SK-N-SH treated with all-trans-retinoic acid at 6 μM for 48 hours (cell line): ENCODE measurements around the gene CD274.

Experiments
- ATAC-seq: fragments of 200-7000 bp; cut with Tn5 transposase; 3 replicates; pipeline ENCODE4 v1.9.1; 2020; ENCODE audit warnings: mild to moderate bottlenecking, moderate library complexity
- ARNTL ChIP-seq: fragments of 450-650 bp; formaldehyde crosslinking; IDR thresholded peaks from 2 replicates; pipeline ENCODE4 v1.5.0; 2020; ENCODE audit warnings: low read depth, mild to moderate bottlenecking, moderate library complexity, borderline replicate concordance
- BACH2 ChIP-seq: fragments of 250-450 bp; sonication (Bioruptor Pico); IDR thresholded peaks from 2 replicates; pipeline ENCODE4 v1.9.0; 2021; ENCODE audit warnings: mild to moderate bottlenecking, borderline replicate concordance
- CSDC2 ChIP-seq: fragments of 250-450 bp; sonication (Bioruptor Pico); IDR thresholded peaks from 2 replicates; pipeline ENCODE4 v1.5.0; 2020; ENCODE audit warnings: mild to moderate bottlenecking, moderate library complexity
- ESRRG ChIP-seq: fragments of 250-450 bp; sonication (Bioruptor Pico); IDR thresholded peaks from 2 replicates; pipeline ENCODE4 v1.6.1; 2021; ENCODE audit warnings: mild to moderate bottlenecking
- GLIS3 ChIP-seq: fragments of 250-450 bp; sonication (Bioruptor Pico); IDR thresholded peaks from 2 replicates; pipeline ENCODE4 v1.5.0; 2020; ENCODE audit warnings: mild to moderate bottlenecking, moderate library complexity
- ISL1 ChIP-seq: fragments of 250-450 bp; sonication (Bioruptor Pico); IDR thresholded peaks from 2 replicates; pipeline ENCODE4 v2.1.2; 2022; ENCODE audit warnings: mild to moderate bottlenecking, moderate library complexity
- OSR1 ChIP-seq: fragments of 250-450 bp; sonication (Bioruptor Pico); IDR thresholded peaks from 2 replicates; pipeline ENCODE4 v1.8.0; 2022; ENCODE audit warnings: moderate library complexity, mild to moderate bottlenecking, inconsistent platforms
- PPARA ChIP-seq: fragments of 250-450 bp; sonication (Bioruptor Pico); IDR thresholded peaks from 2 replicates; pipeline ENCODE4 v1.5.0; 2020; ENCODE audit warnings: mild to moderate bottlenecking, borderline replicate concordance
- RARB ChIP-seq: fragments of 250-450 bp; sonication (Bioruptor Pico); IDR thresholded peaks from 2 replicates; pipeline ENCODE4 v1.8.0; 2021; ENCODE audit warnings: mild to moderate bottlenecking, moderate library complexity
- SNAI2 ChIP-seq: fragments of 250-450 bp; sonication (Bioruptor Pico); IDR thresholded peaks from 2 replicates; pipeline ENCODE4 v1.5.0; 2020; ENCODE audit warnings: mild to moderate bottlenecking, moderate library complexity
- TCF4 ChIP-seq: fragments of 250-450 bp; sonication (Bioruptor Pico); IDR thresholded peaks from 2 replicates; pipeline ENCODE4 v1.8.0; 2021; ENCODE audit warnings: mild to moderate bottlenecking, moderate library complexity, borderline replicate concordance
- TOX ChIP-seq: fragments of 250-450 bp; sonication (Bioruptor Pico); IDR thresholded peaks from 2 replicates; pipeline ENCODE4 v1.8.0; 2021; ENCODE audit warnings: mild to moderate bottlenecking, moderate library complexity, borderline replicate concordance
- ZC3H10 ChIP-seq: fragments of 250-450 bp; sonication (Bioruptor Pico); IDR thresholded peaks from 2 replicates; pipeline ENCODE4 v1.5.1; 2021; ENCODE audit warnings: mild to moderate bottlenecking, moderate library complexity
- ZFP3 ChIP-seq: fragments of 250-450 bp; sonication (Bioruptor Pico); IDR thresholded peaks from 2 replicates; pipeline ENCODE4 v1.5.0; 2020; ENCODE audit warnings: mild to moderate bottlenecking, moderate library complexity
- ZFP30 ChIP-seq: fragments of 450-650 bp; formaldehyde crosslinking; IDR thresholded peaks from 2 replicates; pipeline ENCODE4 v1.5.0; 2022; ENCODE audit warnings: mild to moderate bottlenecking, moderate library complexity
- ZNF70 ChIP-seq: fragments of 450-650 bp; formaldehyde crosslinking; IDR thresholded peaks from 2 replicates; pipeline ENCODE4 v1.5.0; 2020; ENCODE audit warnings: mild to moderate bottlenecking, moderate library complexity
- ZNF8 ChIP-seq: fragments of 450-650 bp; formaldehyde crosslinking; IDR thresholded peaks from 2 replicates; pipeline ENCODE4 v1.5.0; 2020; ENCODE audit warnings: mild to moderate bottlenecking, moderate library complexity
- TF ChIP-seq, protein P1 (sequence below): fragments of 250-450 bp; sonication (Bioruptor Pico); IDR thresholded peaks from 2 replicates; pipeline ENCODE4 v1.8.0; 2021; ENCODE audit warnings: low read depth, mild to moderate bottlenecking, moderate library complexity, borderline replicate concordance
- TF ChIP-seq, protein P2 (sequence below): fragments of 250-450 bp; sonication (Bioruptor Pico); IDR thresholded peaks from 2 replicates; pipeline ENCODE4 v1.5.1; 2020; ENCODE audit warnings: low read depth, mild to moderate bottlenecking, moderate library complexity
- TF ChIP-seq, protein P3 (sequence below): fragments of 250-450 bp; sonication (Bioruptor Pico); IDR thresholded peaks from 2 replicates; pipeline ENCODE4 v1.8.0; 2020; ENCODE audit warnings: mild to moderate bottlenecking, moderate library complexity, borderline replicate concordance

CD274 gene

DNA sequence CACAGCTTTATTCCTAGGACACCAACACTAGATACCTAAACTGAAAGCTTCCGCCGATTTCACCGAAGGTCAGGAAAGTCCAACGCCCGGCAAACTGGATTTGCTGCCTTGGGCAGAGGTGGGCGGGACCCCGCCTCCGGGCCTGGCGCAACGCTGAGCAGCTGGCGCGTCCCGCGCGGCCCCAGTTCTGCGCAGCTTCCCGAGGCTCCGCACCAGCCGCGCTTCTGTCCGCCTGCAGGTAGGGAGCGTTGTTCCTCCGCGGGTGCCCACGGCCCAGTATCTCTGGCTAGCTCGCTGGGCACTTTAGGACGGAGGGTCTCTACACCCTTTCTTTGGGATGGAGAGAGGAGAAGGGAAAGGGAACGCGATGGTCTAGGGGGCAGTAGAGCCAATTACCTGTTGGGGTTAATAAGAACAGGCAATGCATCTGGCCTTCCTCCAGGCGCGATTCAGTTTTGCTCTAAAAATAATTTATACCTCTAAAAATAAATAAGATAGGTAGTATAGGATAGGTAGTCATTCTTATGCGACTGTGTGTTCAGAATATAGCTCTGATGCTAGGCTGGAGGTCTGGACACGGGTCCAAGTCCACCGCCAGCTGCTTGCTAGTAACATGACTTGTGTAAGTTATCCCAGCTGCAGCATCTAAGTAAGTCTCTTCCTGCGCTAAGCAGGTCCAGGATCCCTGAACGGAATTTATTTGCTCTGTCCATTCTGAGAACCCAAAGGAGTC is at the start of gene CD274:
Gene CD274, plus strand, starts transcription at position 184 of the 733 bp plus-strand sequence. CDS start 5,572 bp downstream, outside the sequence.
- ATAC-seq, result peak; percentile 97
- TF ChIP-seq OSR1 (no peak), ZFP3 (CRISPR knock-in tag) (peak; percentile 53; the same call in 1 of the 2 replicates)

DNA sequence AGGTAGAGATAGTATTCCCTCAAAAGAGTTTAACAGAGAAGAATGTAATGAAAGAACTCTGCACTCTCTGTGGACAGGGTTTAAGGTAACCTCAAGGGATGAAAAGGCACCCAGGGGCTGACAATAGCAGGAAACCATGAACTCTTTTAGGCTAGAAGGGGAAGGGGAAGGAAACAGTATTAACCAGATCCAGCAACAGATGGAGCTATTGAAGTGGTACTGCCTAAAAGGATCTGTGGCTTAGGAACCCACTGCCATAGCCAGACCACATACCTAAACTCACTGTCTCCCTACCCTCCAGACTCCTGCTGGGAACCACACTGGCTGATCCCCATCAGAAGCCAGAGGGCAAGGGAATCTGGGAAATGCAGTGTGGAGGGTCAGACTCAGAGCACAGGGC is 48.1 kb upstream of the CD274 start:
- ATAC-seq, result no peak
- TF ChIP-seq RARB (CRISPR knock-in tag), result no peak
- no peak for TF ChIP-seq ZC3H10 (CRISPR knock-in tag)
- no peak for TF ChIP-seq TCF4 (CRISPR knock-in tag)
- no peak for TF ChIP-seq ZFP3 (CRISPR knock-in tag)
- TF ChIP-seq TOX (CRISPR knock-in tag), result no peak
- no peak for TF ChIP-seq ZFP30 (CRISPR knock-in tag)
- TF ChIP-seq ARNTL (CRISPR knock-in tag), result no peak
- TF ChIP-seq, protein P1, sequence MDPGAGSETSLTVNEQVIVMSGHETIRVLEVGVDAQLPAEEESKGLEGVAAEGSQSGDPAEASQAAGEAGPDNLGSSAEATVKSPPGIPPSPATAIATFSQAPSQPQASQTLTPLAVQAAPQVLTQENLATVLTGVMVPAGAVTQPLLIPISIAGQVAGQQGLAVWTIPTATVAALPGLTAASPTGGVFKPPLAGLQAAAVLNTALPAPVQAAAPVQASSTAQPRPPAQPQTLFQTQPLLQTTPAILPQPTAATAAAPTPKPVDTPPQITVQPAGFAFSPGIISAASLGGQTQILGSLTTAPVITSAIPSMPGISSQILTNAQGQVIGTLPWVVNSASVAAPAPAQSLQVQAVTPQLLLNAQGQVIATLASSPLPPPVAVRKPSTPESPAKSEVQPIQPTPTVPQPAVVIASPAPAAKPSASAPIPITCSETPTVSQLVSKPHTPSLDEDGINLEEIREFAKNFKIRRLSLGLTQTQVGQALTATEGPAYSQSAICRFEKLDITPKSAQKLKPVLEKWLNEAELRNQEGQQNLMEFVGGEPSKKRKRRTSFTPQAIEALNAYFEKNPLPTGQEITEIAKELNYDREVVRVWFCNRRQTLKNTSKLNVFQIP (CRISPR knock-in tag), result no peak
- no peak for TF ChIP-seq SNAI2 (CRISPR knock-in tag)
- TF ChIP-seq, protein P2, sequence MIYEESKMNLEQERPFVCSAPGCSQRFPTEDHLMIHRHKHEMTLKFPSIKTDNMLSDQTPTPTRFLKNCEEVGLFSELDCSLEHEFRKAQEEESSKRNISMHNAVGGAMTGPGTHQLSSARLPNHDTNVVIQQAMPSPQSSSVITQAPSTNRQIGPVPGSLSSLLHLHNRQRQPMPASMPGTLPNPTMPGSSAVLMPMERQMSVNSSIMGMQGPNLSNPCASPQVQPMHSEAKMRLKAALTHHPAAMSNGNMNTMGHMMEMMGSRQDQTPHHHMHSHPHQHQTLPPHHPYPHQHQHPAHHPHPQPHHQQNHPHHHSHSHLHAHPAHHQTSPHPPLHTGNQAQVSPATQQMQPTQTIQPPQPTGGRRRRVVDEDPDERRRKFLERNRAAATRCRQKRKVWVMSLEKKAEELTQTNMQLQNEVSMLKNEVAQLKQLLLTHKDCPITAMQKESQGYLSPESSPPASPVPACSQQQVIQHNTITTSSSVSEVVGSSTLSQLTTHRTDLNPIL, result no peak
- TF ChIP-seq PPARA, result no peak
- TF ChIP-seq CSDC2, result no peak
- no peak for TF ChIP-seq GLIS3 (CRISPR knock-in tag)
- TF ChIP-seq ISL1 (CRISPR knock-in tag), result no peak
- no peak for TF ChIP-seq OSR1
- TF ChIP-seq BACH2 (CRISPR knock-in tag), result no peak
- no peak for TF ChIP-seq ZNF8 (CRISPR knock-in tag)

DNA sequence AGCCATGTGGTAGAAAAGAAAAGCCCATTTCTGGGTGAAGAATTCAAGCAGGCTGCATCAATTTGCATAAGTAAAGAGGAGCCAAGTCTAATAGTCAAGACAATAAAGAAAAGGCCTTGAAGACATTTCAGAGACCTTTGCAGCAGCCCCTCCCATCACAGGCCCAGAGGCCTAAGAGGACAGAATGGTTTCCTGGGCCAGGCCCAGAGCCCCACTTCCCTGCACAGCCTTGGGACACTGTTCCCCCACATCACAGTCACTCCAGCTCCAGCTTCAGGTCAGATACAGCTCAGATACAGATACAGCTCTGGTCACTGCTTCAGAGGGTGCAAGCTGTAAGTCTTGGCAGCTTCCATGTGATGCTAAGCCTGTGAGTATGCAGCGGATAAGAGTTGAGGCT is 41.7 kb upstream of the CD274 start:
- TF ChIP-seq TCF4 (CRISPR knock-in tag) (no peak), CSDC2 (no peak), ZC3H10 (CRISPR knock-in tag) (no peak), GLIS3 (CRISPR knock-in tag) (no peak), ESRRG (CRISPR knock-in tag) (no peak)
- TF ChIP-seq, protein P3, sequence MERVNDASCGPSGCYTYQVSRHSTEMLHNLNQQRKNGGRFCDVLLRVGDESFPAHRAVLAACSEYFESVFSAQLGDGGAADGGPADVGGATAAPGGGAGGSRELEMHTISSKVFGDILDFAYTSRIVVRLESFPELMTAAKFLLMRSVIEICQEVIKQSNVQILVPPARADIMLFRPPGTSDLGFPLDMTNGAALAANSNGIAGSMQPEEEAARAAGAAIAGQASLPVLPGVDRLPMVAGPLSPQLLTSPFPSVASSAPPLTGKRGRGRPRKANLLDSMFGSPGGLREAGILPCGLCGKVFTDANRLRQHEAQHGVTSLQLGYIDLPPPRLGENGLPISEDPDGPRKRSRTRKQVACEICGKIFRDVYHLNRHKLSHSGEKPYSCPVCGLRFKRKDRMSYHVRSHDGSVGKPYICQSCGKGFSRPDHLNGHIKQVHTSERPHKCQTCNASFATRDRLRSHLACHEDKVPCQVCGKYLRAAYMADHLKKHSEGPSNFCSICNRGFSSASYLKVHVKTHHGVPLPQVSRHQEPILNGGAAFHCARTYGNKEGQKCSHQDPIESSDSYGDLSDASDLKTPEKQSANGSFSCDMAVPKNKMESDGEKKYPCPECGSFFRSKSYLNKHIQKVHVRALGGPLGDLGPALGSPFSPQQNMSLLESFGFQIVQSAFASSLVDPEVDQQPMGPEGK, result no peak
- TF ChIP-seq, protein P2, result no peak
- ATAC-seq, result no peak

DNA sequence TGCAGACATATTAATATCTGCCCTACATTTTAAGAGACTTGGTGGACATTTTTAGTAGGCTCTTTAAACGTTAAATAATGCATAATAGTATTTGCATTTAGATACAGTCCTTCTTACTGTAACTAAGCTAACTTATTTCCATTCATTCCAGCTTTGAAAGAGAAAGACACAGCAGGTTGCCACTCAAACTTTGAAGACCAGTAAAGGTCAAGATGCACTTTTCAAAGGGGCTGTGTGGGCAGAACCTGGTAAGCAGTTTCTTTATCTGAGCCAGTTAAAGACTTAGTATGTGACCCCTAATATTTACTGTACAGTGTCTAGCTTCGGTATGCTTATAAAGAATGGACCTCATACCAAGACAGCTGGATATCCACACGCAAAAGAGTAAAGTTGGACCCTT is 33.4 kb upstream of the CD274 start:
- no peak for TF ChIP-seq ZNF70 (CRISPR knock-in tag)
- TF ChIP-seq TCF4 (CRISPR knock-in tag), result no peak
- no peak for TF ChIP-seq PPARA
- ATAC-seq, result no peak

DNA sequence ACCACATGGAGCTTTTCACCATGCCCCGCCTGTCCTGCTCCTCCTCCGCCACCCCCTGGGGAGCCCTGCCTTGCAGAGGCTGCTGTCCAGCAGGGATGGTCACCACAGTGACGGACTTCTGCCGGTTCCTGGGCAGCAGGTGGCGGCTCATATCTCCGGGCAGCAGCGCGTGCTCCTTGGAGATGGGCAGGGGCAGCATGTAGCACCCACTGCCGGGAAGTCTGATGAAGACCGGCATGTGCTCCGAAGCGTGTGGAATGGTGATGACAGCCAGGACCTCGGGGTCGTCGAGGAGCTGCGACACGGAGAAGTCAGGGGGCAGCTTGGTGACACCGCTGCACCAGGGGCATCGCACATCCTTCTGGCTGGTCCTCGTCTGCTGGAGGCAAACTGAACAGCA is 31.9 kb upstream of the CD274 start:
- TF ChIP-seq ZFP30 (CRISPR knock-in tag), result no peak
- no peak for TF ChIP-seq ZFP3 (CRISPR knock-in tag)
- TF ChIP-seq ZNF70 (CRISPR knock-in tag), result no peak

More for the DNA sequence above, 31.9 kb upstream of the CD274 start:
- ATAC-seq, result no peak
